ENCODE data around the gene KHK. TPM values are rescaled to one million over a fixed set of nuclear protein-coding genes. Genes with fewer than 3 reads are reported as not detected.

The KHK gene
- total RNA-seq, 8 experiments from 2014 or later: 0.72 to 5.4 (median 3.4) TPM

DNA sequence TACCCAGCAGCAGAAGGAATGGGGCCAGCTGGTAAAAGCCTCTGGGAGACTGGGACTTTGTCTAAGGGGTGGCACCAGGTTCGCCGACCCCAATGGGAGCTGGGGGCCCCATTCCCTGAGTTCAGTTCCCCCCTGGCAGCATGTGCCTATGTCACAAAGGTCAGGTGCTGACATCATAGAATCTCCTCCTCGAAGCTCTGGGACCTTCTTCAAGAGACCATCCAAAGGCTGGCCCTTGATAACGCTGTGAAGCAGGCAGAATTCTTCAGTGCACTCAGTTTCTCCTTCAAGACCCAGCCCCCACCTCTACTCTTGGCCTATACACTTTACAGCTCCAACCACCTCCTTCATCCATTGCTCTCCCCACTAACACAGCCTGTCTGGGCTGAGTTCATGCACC is 52.7 kb downstream of the KHK start, which contains the start of gene PRR30:
Gene PRR30, minus strand, starts transcription at position 101 of the 400 bp plus-strand sequence. CDS start 1,081 bp downstream, outside the sequence.
- in situ Hi-C loops (cut with MboI; ENCODE audit: low pct_unique_long_range_greater_than_20kb in 2 of 9, low sequenced_read_pairs in 9 of 9, unreplicated experiment in 9 of 9): no loop called here
- no peak within 1 kb of the TSS for H3K4me3 ChIP-seq
- H3K4me1 ChIP-seq (replicated peaks in 1 of 2): peaks cover 0 to 2% of the 10 kb centered on the region in 2 donors
- no peak for ATAC-seq (replicated peaks in 6 of 8)
- 69 to 100% (median 80%) methylated on average over 1 to 2 of the region's 4 CpGs; no CpG with 5 or more reads in 5 of the 10 experiments for WGBS, 10 experiments
- no peak within 1 kb of the TSS for H3K27ac ChIP-seq

DNA sequence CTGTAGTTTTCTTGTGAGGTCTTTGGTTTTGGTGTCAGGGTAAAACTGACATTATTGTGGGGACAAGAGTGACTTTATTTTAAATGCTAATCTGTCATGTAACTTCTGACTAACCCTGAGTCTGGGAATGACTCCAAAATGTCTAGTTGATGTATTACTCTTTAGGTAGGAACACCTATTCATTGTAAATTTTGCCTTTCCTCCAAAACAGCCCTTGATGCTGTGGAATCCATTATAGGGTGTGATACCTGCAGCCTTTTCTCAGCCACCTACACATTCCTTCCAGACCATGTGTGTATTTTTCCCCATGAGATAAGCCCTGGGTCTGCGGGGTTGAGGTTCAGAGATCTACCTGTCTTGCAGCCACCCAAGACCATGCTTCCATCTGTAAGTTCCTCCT is 56.7 kb downstream of the KHK start:
- ATAC-seq (replicated peaks in 6 of 8): no peak
- in situ Hi-C loops (cut with MboI; ENCODE audit: low pct_unique_long_range_greater_than_20kb in 2 of 9, low sequenced_read_pairs in 9 of 9, unreplicated experiment in 9 of 9): no loop called here
- 78 to 100% (median 88%) methylated on average over 1 of the region's 1 CpG; no CpG with 5 or more reads in 5 of the 10 experiments for WGBS, 10 experiments
- H3K4me3 ChIP-seq: no peak overlapping the region
- H3K27ac ChIP-seq: no peak overlapping the region
- no peaks in the 10 kb centered on the region for H3K4me1 ChIP-seq (replicated peaks in 1 of 2)

DNA sequence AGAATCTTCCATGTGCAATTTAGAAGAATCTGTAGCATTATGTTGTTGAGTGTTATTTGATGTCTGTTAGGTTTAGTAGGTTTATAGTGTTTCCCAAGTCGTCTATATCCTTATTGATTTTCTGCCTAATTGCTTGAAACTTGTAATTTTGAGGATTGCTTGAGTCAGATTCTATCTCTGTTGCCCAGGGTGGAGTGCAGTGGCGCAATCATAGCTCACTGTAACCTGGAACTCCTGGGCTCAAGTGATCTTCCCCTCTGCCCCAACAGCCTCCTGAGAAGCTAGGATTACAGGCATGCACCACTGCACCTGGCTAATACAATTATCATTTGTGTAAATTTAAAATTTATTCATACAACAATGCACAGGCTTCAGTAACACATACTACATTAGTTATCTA is 59.1 kb downstream of the KHK start:
- 14 to 100% (median 60%) methylated on average over 1 to 2 of the region's 2 CpGs; no CpG with 5 or more reads in 3 of the 10 experiments for WGBS, 10 experiments
- Histone ChIP-seq H3K27ac (no peak overlapping the region), H3K4me1 (replicated peaks in 1 of 2) (no peaks in the 10 kb centered on the region), H3K4me3 (no peak overlapping the region)
- in situ Hi-C loops (cut with MboI; ENCODE audit: low pct_unique_long_range_greater_than_20kb in 2 of 9, low sequenced_read_pairs in 9 of 9, unreplicated experiment in 9 of 9): no loop called here
- no peak for ATAC-seq (replicated peaks in 6 of 8)

DNA sequence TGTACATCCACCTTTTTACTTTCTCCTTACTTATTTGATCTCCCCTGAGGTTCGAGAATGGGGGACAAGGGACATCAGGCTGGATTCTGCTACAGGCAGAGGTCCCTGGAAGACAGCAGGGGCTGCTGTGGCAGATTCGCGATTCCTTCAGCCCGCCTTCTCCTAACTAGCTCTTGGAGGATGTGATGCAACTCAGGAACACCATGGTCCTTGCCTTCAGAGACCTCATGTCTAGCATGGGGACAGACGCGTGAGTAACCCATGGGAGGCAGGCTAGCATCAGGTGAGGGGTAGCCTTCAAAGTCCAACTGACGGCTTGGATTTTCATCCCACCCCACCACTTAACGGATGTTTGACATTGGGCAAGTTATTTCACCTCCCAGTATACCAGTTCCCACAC is 61.4 kb downstream of the KHK start:
- H3K4me3 ChIP-seq: no peak overlapping the region
- no peak overlapping the region for H3K27ac ChIP-seq
- 20 to 100% (median 88%) methylated on average over 1 to 8 of the region's 8 CpGs; no CpG with 5 or more reads in 3 of the 10 experiments for WGBS, 10 experiments
- ATAC-seq (replicated peaks in 6 of 8): no peak
- H3K4me1 ChIP-seq (replicated peaks in 1 of 2): no peaks in the 10 kb centered on the region
- in situ Hi-C loops (cut with MboI; ENCODE audit: low pct_unique_long_range_greater_than_20kb in 2 of 9, low sequenced_read_pairs in 9 of 9, unreplicated experiment in 9 of 9): no loop called here

DNA sequence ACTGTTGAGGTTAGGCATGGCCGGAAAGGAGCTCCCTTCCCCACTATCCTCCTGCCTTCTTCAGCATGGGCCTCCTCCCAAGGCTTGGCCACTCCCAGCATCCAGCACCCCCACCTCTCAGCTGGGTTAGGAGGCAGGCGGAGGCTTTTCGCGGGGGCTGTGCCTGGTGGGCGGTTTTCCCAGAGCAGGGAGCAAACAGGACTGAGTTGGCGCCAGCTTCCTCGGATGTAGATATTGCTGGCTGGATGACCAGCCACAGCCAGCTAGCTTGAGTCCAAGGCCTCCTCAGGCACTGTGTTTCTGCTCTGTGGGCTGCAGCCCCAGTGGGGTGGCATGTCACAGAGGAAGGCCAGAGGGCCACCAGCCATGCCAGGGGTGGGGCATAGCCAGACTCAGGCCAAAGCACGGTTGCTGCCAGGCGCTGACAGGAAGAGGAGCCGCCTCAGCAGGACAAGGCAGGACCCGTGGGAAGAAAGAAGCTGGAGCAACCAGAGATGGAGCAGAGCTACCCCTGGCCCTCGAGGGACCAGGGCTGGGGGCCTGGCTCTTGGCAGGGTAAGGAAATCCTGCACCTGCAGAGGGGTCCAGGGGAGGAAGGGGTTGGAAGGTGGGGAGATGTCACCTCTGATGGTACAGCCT is 62.3 kb downstream of the KHK start, which contains the start of gene TCF23:
Gene TCF23, plus strand, starts transcription at position 204 of the 639 bp plus-strand sequence. Its CDS starts 130 bp downstream, at position 334.
- no peak within 1 kb of the TSS for H3K27ac ChIP-seq
- WGBS, 10 experiments: 40 to 90% (median 87%) methylated on average over 1 to 3 of the region's 12 CpGs; no CpG with 5 or more reads in 7 of the 10 experiments
- H3K4me1 ChIP-seq (replicated peaks in 1 of 2): no peaks in the 10 kb centered on the region
- no peak for ATAC-seq (replicated peaks in 6 of 8)
- no peak within 1 kb of the TSS for H3K4me3 ChIP-seq
- in situ Hi-C loops (cut with MboI; ENCODE audit: low pct_unique_long_range_greater_than_20kb in 2 of 9, low sequenced_read_pairs in 9 of 9, unreplicated experiment in 9 of 9): no loop called here

DNA sequence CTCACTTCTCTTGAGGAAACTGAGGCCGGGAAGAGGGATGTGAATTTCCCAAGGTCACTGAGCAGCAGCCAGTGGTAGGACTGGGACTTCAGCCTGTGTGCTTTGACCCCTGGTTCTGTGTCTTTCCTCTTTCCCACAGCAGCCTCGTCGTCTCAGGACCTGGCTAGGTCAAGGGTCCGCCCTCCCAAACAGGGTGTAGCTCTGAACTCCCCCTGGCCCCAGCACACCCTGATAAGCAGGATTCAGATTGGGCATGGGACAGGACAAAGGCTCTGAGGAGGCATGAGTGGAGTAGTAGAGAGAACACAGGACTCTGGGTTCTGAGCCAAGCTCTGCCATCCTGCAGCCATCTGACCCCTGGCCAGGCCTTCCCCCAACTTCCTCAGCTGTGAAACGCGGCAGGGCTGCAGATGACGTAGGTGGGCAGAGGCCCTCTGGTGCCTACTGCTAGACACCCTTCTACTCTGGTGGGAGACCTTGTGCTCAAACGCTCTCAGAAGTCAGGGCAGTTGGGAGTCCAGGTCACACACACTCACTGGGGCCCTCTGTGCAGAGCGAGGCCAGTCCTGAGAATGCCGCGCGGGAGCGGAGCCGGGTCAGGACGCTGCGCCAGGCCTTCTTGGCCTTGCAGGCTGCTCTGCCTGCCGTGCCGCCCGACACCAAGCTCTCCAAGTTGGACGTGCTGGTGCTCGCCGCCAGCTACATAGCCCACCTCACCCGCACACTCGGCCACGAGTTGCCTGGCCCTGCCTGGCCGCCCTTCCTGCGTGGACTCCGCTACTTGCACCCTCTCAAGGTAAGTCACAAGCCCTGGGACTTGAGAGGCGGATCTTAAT is 63.2 kb downstream of the KHK start:
- Histone ChIP-seq H3K4me1 (replicated peaks in 1 of 2) (no peaks in the 10 kb centered on the region), H3K4me3 (no peak overlapping the region), H3K27ac (no peak overlapping the region)
- WGBS, 10 experiments: 30 to 100% (median 80%) methylated on average over 1 to 10 of the region's 29 CpGs; no CpG with 5 or more reads in 5 of the 10 experiments
- no peak for ATAC-seq (replicated peaks in 6 of 8)
- in situ Hi-C loops (cut with MboI; ENCODE audit: low pct_unique_long_range_greater_than_20kb in 2 of 9, low sequenced_read_pairs in 9 of 9, unreplicated experiment in 9 of 9): no loop called here

Other genes with a start within 250 kb of the KHK start
- 100 to 1,000 TPM in 2 of 8 experiments, 10 to 100 TPM in 3, under 1 TPM in 3; 0.09 to 255 (median 90.7) TPM for gene DPYSL5, start 238.6 kb upstream of the KHK start, total RNA-seq
- gene MAPRE3, start 116.1 kb upstream of the KHK start, total RNA-seq: 10 to 100 TPM in 7 of 8 experiments, 1 to 10 TPM in 1; 8.7 to 44.8 (median 26.8) TPM
- 10 to 100 TPM; 11.8 to 44.1 (median 30.1) TPM for gene TMEM214, start 53.8 kb upstream of the KHK start, total RNA-seq
- 10 to 100 TPM; 11.0 to 47.1 (median 34.8) TPM for gene AGBL5, start 35.1 kb upstream of the KHK start, total RNA-seq
- gene OST4, start 15.1 kb upstream of the KHK start, total RNA-seq: 100 to 1,000 TPM; 289 to 626 (median 350) TPM
- 10 to 100 TPM in 4 of 8 experiments, 1 to 10 TPM in 4; 1.4 to 24.6 (median 12.1) TPM for gene EMILIN1, start 8.2 kb upstream of the KHK start, total RNA-seq
- 10 to 100 TPM in 3 of 8 experiments, 1 to 10 TPM in 5; 4.4 to 27.3 (median 9.8) TPM for gene CGREF1, start 32.4 kb downstream of the KHK start, total RNA-seq
- gene ABHD1, start 37.0 kb downstream of the KHK start, total RNA-seq: 1 to 10 TPM in 6 of 8 experiments, under 1 TPM in 1, not detected in 1; 0.94 to 2.9 (median 1.7) TPM
- 10 to 100 TPM; 22.9 to 41.5 (median 38.2) TPM for gene PREB, start 47.9 kb downstream of the KHK start, total RNA-seq
- 1 to 10 TPM in 1 of 8 experiments, under 1 TPM in 5, not detected in 2; 0.11 to 1.5 (median 0.32) TPM for gene PRR30, start 52.6 kb downstream of the KHK start, total RNA-seq
- gene TCF23, start 62.2 kb downstream of the KHK start, total RNA-seq: under 1 TPM in 6 of 8 experiments, not detected in 2; 0.09 to 0.66 (median 0.23) TPM
- gene ATRAID, start 125.3 kb downstream of the KHK start, total RNA-seq: 100 to 1,000 TPM in 6 of 8 experiments, 10 to 100 TPM in 2; 77.0 to 252 (median 123) TPM
- 10 to 100 TPM; 16.0 to 59.5 (median 33.7) TPM for gene SLC5A6, start 125.5 kb downstream of the KHK start, total RNA-seq
- gene CAD, start 130.6 kb downstream of the KHK start, total RNA-seq: 10 to 100 TPM; 20.5 to 72.3 (median 31.5) TPM
- 1 to 10 TPM in 1 of 8 experiments, under 1 TPM in 7; 0.27 to 1.6 (median 0.61) TPM for gene SLC30A3, start 176.3 kb downstream of the KHK start, total RNA-seq
- gene DNAJC5G, start 188.7 kb downstream of the KHK start, total RNA-seq: not detected
- gene TRIM54, start 195.7 kb downstream of the KHK start, total RNA-seq: under 1 TPM in 7 of 8 experiments, not detected in 1; 0.25 to 1.00 (median 0.38) TPM
- 1 to 10 TPM in 5 of 8 experiments, under 1 TPM in 2, not detected in 1; 0.61 to 3.5 (median 1.4) TPM for gene UCN, start 221.7 kb downstream of the KHK start, total RNA-seq
- 100 to 1,000 TPM in 1 of 8 experiments, 10 to 100 TPM in 7; 36.7 to 141 (median 68.9) TPM for gene MPV17, start 236.3 kb downstream of the KHK start, total RNA-seq

Data from motor neuron (in vitro differentiated cells).